GM23338 (cell line): ENCODE results near the gene ARHGEF17. TPM values are rescaled to one million over a fixed set of nuclear protein-coding genes. Genes with fewer than 3 reads are reported as not detected.

ENCODE experiments used
- ATAC-seq: fragments of 200-7000 bp; cut with Tn5 transposase; 3 replicates; pipeline ENCODE4 v1.9.1; 2020
- DNase-seq: peaks from one replicate; pipeline ENCODE4 v3.0.0-alpha.2; 2015; ENCODE audit warnings: low spot score
- H2AFZ ChIP-seq: fragments of 200-600 bp; sonication (generic); 2 replicates; pipeline ENCODE4 v1.8.0; 2016; ENCODE audit warnings: antibody characterized with exemption, mild to moderate bottlenecking, moderate library complexity
- H3F3A ChIP-seq: fragments of 200-600 bp; sonication (generic); replicated peaks from 2 replicates; pipeline ENCODE4 v1.8.0; 2017; ENCODE audit warnings: antibody characterized with exemption, mixed run types, low read depth
- H3K27ac ChIP-seq: fragments of 200-600 bp; sonication (generic); 2 replicates; pipeline ENCODE4 v1.6.1; 2016; ENCODE audit warnings: low read depth
- H3K27me3 ChIP-seq: fragments of 200-600 bp; sonication (generic); 2 replicates; pipeline ENCODE4 v1.8.0; 2016; ENCODE audit warnings: mild to moderate bottlenecking, mixed run types, moderate library complexity; ENCODE audit not compliant: insufficient read depth
- H3K36me3 ChIP-seq: fragments of 200-600 bp; sonication (generic); 2 replicates; pipeline ENCODE4 v1.8.0; 2016; ENCODE audit warnings: mild to moderate bottlenecking; ENCODE audit not compliant: insufficient read depth
- H3K4me1 ChIP-seq: fragments of 200-600 bp; sonication (generic); 2 replicates; pipeline ENCODE4 v1.8.0; 2016; ENCODE audit warnings: mild to moderate bottlenecking, moderate library complexity; ENCODE audit not compliant: insufficient read depth
- H3K4me2 ChIP-seq: fragments of 200-600 bp; sonication (generic); 2 replicates; pipeline ENCODE4 v1.7.1; 2017; ENCODE audit warnings: mixed run types
- H3K4me3 ChIP-seq: fragments of 200-600 bp; sonication (generic); 2 replicates; pipeline ENCODE4 v1.6.1; 2016; ENCODE audit warnings: mixed run types
- H3K79me2 ChIP-seq: fragments of 200-600 bp; sonication (generic); replicated peaks from 2 replicates; pipeline ENCODE4 v1.8.0; 2017; ENCODE audit warnings: mild to moderate bottlenecking; ENCODE audit not compliant: insufficient read depth
- H3K9me2 ChIP-seq: fragments of 200-600 bp; sonication (generic); 2 replicates; pipeline ENCODE4 v1.8.0; 2017; ENCODE audit not compliant: insufficient read depth
- H4K20me1 ChIP-seq: fragments of 200-600 bp; sonication (generic); replicated peaks from 2 replicates; pipeline ENCODE4 v1.8.0; 2017; ENCODE audit warnings: mild to moderate bottlenecking; ENCODE audit not compliant: insufficient read depth
- H3K27ac Mint-ChIP-seq: 2 replicates; pipeline ENCODE4 v1.8.0; 2020; ENCODE audit warnings: inconsistent platforms, mild to moderate bottlenecking, moderate library complexity, mixed read lengths
- H3K27me3 Mint-ChIP-seq: 3 replicates; pipeline ENCODE4 v1.8.0; 2022; ENCODE audit warnings: low read depth, mild to moderate bottlenecking, moderate library complexity, mixed read lengths, inconsistent platforms; ENCODE audit not compliant: insufficient read depth, poor library complexity
- H3K36me3 Mint-ChIP-seq: 3 replicates; pipeline ENCODE4 v1.8.0; 2021; ENCODE audit warnings: low read depth, mild to moderate bottlenecking, inconsistent platforms, moderate library complexity, mixed read lengths
- H3K4me1 Mint-ChIP-seq: 3 replicates; pipeline ENCODE4 v1.8.0; 2020; ENCODE audit warnings: mild to moderate bottlenecking, inconsistent platforms, mixed read lengths
- H3K4me3 Mint-ChIP-seq: 3 replicates; pipeline ENCODE4 v1.8.0; 2021; ENCODE audit warnings: moderate library complexity, mild to moderate bottlenecking, inconsistent platforms, mixed read lengths
- H3K9me3 Mint-ChIP-seq: 3 replicates; pipeline ENCODE4 v1.8.0; 2020; ENCODE audit warnings: moderate library complexity, mild to moderate bottlenecking, inconsistent platforms, mixed read lengths
- CREB1 ChIP-seq: fragments of 250-450 bp; sonication (Bioruptor Pico); IDR thresholded peaks from 2 replicates; pipeline ENCODE4 v1.5.0; 2020; ENCODE audit warnings: low read depth, mild to moderate bottlenecking, moderate library complexity
- EZH2 ChIP-seq: fragments of 200-600 bp; sonication (generic); IDR thresholded peaks from one replicate; pipeline ENCODE4 v1.8.0; 2017; ENCODE audit warnings: antibody characterized with exemption, mild to moderate bottlenecking, low read depth; ENCODE audit not compliant: unreplicated experiment
- EZH2phosphoT487 ChIP-seq: fragments of 200-600 bp; sonication (generic); IDR thresholded peaks from one replicate; pipeline ENCODE4 v1.8.1; 2018; ENCODE audit warnings: antibody characterized with exemption; ENCODE audit not compliant: unreplicated experiment
- JUNB ChIP-seq: IDR thresholded peaks from one replicate; pipeline ENCODE4 v1.6.1; 2016; ENCODE audit warnings: antibody characterized with exemption; ENCODE audit not compliant: unreplicated experiment
- NANOG ChIP-seq: IDR thresholded peaks from 2 replicates; pipeline ENCODE4 v1.6.1; 2016; ENCODE audit warnings: antibody characterized with exemption, borderline replicate concordance
- POLR2AphosphoS5 ChIP-seq: IDR thresholded peaks from 2 replicates; pipeline ENCODE4 v1.6.1; 2016; ENCODE audit warnings: antibody characterized with exemption, low read depth
- ZNF114 ChIP-seq: fragments of 250-450 bp; sonication (Bioruptor Pico); IDR thresholded peaks from 2 replicates; pipeline ENCODE4 v1.5.0; 2020; ENCODE audit warnings: mild to moderate bottlenecking, moderate library complexity
- ZNF331 ChIP-seq: fragments of 250-450 bp; sonication (Bioruptor Pico); IDR thresholded peaks from 2 replicates; pipeline ENCODE4 v1.5.0; 2020; ENCODE audit warnings: low read depth, mild to moderate bottlenecking, moderate library complexity
- polyA plus RNA-seq: library from polyadenylated mRNA; unstranded; fragments of >200 nt; fragmentation: Nextera tagmentation; extraction: Ambion mirVana; gene quantifications from 2 replicates; pipeline ENCODE4 v1.2.1, GENCODE V29; 2016
- total RNA-seq: library from RNA; depleted of rRNA; stranded (reverse); fragments of >200 nt; shearing (Covaris generic); gene quantifications from 2 replicates; pipeline ENCODE4 v1.2.3, GENCODE V29; 2014
- TF ChIP-seq, protein P1 (sequence below), 2 experiments: fragments of 200-600 bp in 1 of 2; sonication (generic) in 1 of 2; conservative IDR thresholded peaks; 2 replicates each; pipeline versions ENCODE4 v1.5.1 to v1.6.1; 2016 to 2017; ENCODE audit warnings: antibody characterized with exemption in 2 of 2, low read depth in 2 of 2, mild to moderate bottlenecking in 2 of 2, moderate library complexity in 1 of 2
- TF ChIP-seq, protein P2 (sequence below): fragments of 250-450 bp; sonication (Bioruptor Pico); IDR thresholded peaks from 2 replicates; pipeline ENCODE4 v1.5.0; 2020; ENCODE audit warnings: mild to moderate bottlenecking, moderate library complexity

ARHGEF17 gene
- total and polyA plus RNA-seq, 2 experiments from 2014 or later: 2.9 to 15.0 TPM

GRCh38 chr11:73401217-73401923, 93.3 kb downstream of the ARHGEF17 start:
- no peaks in the 10 kb centered on the region; the same call in 1 of the 2 replicates for H4K20me1 ChIP-seq
- no peaks in the 10 kb centered on the region; the same call in 2 of the 3 replicates for H3K9me3 Mint-ChIP-seq
- no peak for TF ChIP-seq ZNF114
- no peak for ATAC-seq
- no peak overlapping the region for H3K4me3 ChIP-seq
- no peaks in the 10 kb centered on the region for H3K27me3 ChIP-seq
- peaks cover 5% of the 10 kb centered on the region for H3K4me1 Mint-ChIP-seq
- H3K4me2 ChIP-seq: no peak overlapping the region
- H3K36me3 ChIP-seq: no peaks in the 10 kb centered on the region
- H3K27ac Mint-ChIP-seq: 0 out of 2 replicates have a peak overlapping the region, but pooled peaks have one; percentile 16
- peaks cover 2% of the 10 kb centered on the region for H3K27me3 Mint-ChIP-seq
- H3K9me2 ChIP-seq: no peaks in the 10 kb centered on the region
- H3K79me2 ChIP-seq: no peaks in the 10 kb centered on the region
- no peaks in the 10 kb centered on the region for H3K4me1 ChIP-seq
- DNase-seq: no peak
- no peaks in the 10 kb centered on the region for H3K36me3 Mint-ChIP-seq
- no peak overlapping the region for H3K4me3 Mint-ChIP-seq
- H3F3A ChIP-seq: 0 out of 2 replicates have a peak, but pooled peaks cover 2% of the 10 kb centered on the region
- no peak overlapping the region for H3K27ac ChIP-seq
- no peak overlapping the region for H2AFZ ChIP-seq

DNA sequence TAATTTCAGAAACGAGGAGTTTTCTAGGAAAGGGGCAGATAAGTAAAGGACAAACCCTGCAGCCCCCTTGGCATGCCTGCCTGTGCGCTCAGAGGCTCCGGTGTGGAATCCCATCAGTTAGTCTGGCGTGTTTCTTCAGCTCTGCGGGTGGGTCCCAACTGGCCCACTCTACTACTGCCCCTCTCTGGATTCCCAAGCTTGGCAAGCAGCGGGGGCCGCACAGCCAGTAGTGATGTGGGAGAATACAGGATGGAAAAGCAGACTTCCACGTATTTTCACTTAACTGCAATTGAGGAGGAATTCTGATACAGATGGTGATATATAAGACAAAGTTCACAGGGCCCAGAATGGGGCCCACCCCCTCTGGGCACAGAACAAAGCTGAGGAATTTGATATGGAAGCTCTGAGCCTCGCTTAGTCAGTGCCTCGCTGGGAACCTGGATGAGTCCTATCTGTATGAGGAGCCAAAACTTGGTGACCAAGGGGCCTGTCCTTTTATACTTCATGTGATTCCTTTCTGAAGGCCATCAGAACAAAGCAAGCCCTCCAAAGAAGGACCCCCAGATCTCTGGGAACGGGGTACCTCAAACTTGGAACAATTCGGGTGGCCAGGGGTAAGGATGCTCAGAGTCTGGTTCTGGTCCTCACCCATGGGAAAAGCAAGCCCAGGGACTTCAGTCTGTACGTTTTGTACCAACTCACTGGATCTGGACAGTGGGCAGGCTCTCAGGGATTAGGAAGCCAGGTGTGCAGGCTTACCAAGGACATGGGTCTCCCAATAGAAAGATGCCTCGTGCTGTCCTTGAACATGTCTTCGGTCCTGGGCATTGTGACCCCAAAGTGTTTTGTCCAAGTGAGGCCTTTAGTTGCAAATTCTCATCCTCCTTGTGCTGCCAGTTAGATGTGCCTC, 94.1 kb downstream of the ARHGEF17 start:
- ATAC-seq: peak; percentile 22
- no peaks in the 10 kb centered on the region; the same call in 1 of the 2 replicates for H4K20me1 ChIP-seq
- H3K9me2 ChIP-seq: no peaks in the 10 kb centered on the region
- no peaks in the 10 kb centered on the region for H3K79me2 ChIP-seq
- Mint-ChIP-seq H3K4me1 (peaks cover 5% of the 10 kb centered on the region; the same call in 2 of the 3 replicates), H3K4me3 (no peak overlapping the region), H3K27me3 (peaks cover 2% of the 10 kb centered on the region), H3K27ac (no peak overlapping the region), H3K36me3 (no peaks in the 10 kb centered on the region), H3K9me3 (no peaks in the 10 kb centered on the region; the same call in 2 of the 3 replicates)
- H3K4me1 ChIP-seq: no peaks in the 10 kb centered on the region
- no peak overlapping the region for H3K4me3 ChIP-seq
- no peak overlapping the region for H2AFZ ChIP-seq
- H3F3A ChIP-seq: 0 out of 2 replicates have a peak, but pooled peaks cover 2% of the 10 kb centered on the region
- no peak overlapping the region for H3K27ac ChIP-seq
- DNase-seq: no peak
- H3K27me3 ChIP-seq: no peaks in the 10 kb centered on the region
- H3K4me2 ChIP-seq: no peak overlapping the region
- no peaks in the 10 kb centered on the region for H3K36me3 ChIP-seq
- no peak for TF ChIP-seq EZH2
- TF ChIP-seq CREB1 (CRISPR knock-in tag): no peak
- TF ChIP-seq POLR2AphosphoS5: no peak
- TF ChIP-seq, protein P1, sequence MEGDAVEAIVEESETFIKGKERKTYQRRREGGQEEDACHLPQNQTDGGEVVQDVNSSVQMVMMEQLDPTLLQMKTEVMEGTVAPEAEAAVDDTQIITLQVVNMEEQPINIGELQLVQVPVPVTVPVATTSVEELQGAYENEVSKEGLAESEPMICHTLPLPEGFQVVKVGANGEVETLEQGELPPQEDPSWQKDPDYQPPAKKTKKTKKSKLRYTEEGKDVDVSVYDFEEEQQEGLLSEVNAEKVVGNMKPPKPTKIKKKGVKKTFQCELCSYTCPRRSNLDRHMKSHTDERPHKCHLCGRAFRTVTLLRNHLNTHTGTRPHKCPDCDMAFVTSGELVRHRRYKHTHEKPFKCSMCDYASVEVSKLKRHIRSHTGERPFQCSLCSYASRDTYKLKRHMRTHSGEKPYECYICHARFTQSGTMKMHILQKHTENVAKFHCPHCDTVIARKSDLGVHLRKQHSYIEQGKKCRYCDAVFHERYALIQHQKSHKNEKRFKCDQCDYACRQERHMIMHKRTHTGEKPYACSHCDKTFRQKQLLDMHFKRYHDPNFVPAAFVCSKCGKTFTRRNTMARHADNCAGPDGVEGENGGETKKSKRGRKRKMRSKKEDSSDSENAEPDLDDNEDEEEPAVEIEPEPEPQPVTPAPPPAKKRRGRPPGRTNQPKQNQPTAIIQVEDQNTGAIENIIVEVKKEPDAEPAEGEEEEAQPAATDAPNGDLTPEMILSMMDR (conservative IDR thresholded peaks at IDR 0.05; ENCODE audit: low read depth in 2 of 2): no peak
- no peak for TF ChIP-seq NANOG
- TF ChIP-seq ZNF331 (CRISPR knock-in tag): no peak
- no peak for TF ChIP-seq ZNF114
- TF ChIP-seq EZH2phosphoT487: no peak
- TF ChIP-seq JUNB: no peak
- TF ChIP-seq, protein P2, sequence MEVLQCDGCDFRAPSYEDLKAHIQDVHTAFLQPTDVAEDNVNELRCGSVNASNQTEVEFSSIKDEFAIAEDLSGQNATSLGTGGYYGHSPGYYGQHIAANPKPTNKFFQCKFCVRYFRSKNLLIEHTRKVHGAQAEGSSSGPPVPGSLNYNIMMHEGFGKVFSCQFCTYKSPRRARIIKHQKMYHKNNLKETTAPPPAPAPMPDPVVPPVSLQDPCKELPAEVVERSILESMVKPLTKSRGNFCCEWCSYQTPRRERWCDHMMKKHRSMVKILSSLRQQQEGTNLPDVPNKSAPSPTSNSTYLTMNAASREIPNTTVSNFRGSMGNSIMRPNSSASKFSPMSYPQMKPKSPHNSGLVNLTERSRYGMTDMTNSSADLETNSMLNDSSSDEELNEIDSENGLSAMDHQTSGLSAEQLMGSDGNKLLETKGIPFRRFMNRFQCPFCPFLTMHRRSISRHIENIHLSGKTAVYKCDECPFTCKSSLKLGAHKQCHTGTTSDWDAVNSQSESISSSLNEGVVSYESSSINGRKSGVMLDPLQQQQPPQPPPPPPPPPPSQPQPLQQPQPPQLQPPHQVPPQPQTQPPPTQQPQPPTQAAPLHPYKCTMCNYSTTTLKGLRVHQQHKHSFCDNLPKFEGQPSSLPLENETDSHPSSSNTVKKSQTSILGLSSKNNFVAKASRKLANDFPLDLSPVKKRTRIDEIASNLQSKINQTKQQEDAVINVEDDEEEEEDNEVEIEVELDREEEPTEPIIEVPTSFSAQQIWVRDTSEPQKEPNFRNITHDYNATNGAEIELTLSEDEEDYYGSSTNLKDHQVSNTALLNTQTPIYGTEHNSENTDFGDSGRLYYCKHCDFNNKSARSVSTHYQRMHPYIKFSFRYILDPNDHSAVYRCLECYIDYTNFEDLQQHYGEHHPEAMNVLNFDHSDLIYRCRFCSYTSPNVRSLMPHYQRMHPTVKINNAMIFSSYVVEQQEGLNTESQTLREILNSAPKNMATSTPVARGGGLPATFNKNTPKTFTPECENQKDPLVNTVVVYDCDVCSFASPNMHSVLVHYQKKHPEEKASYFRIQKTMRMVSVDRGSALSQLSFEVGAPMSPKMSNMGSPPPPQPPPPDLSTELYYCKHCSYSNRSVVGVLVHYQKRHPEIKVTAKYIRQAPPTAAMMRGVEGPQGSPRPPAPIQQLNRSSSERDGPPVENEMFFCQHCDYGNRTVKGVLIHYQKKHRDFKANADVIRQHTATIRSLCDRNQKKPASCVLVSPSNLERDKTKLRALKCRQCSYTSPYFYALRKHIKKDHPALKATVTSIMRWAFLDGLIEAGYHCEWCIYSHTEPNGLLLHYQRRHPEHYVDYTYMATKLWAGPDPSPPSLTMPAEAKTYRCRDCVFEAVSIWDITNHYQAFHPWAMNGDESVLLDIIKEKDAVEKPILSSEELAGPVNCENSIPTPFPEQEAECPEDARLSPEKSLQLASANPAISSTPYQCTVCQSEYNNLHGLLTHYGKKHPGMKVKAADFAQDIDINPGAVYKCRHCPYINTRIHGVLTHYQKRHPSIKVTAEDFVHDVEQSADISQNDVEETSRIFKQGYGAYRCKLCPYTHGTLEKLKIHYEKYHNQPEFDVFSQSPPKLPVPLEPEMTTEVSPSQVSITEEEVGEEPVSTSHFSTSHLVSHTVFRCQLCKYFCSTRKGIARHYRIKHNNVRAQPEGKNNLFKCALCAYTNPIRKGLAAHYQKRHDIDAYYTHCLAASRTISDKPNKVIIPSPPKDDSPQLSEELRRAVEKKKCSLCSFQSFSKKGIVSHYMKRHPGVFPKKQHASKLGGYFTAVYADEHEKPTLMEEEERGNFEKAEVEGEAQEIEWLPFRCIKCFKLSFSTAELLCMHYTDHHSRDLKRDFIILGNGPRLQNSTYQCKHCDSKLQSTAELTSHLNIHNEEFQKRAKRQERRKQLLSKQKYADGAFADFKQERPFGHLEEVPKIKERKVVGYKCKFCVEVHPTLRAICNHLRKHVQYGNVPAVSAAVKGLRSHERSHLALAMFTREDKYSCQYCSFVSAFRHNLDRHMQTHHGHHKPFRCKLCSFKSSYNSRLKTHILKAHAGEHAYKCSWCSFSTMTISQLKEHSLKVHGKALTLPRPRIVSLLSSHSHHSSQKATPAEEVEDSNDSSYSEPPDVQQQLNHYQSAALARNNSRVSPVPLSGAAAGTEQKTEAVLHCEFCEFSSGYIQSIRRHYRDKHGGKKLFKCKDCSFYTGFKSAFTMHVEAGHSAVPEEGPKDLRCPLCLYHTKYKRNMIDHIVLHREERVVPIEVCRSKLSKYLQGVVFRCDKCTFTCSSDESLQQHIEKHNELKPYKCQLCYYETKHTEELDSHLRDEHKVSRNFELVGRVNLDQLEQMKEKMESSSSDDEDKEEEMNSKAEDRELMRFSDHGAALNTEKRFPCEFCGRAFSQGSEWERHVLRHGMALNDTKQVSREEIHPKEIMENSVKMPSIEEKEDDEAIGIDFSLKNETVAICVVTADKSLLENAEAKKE: no peak
